Chondrocyte (in vitro differentiated cells): ENCODE measurements around the gene COLEC12. TPM values are rescaled to one million over a fixed set of nuclear protein-coding genes. Genes with fewer than 3 reads are reported as not detected.

ENCODE experiments used
- DNase-seq: peaks from one replicate; pipeline ENCODE4 v3.0.0; 2021; ENCODE audit warnings: mixed read lengths, low spot score
- H3K27ac Mint-ChIP-seq: one replicate; pipeline ENCODE4 v1.8.0; 2021; ENCODE audit warnings: mild to moderate bottlenecking, moderate library complexity, mixed read lengths; ENCODE audit not compliant: unreplicated experiment
- H3K27me3 Mint-ChIP-seq: 2 replicates; pipeline ENCODE4 v1.8.0; 2021; ENCODE audit warnings: low read depth, mixed read lengths
- H3K36me3 Mint-ChIP-seq: 2 replicates; pipeline ENCODE4 v1.8.0; 2021; ENCODE audit warnings: low read depth, mixed read lengths
- H3K4me1 Mint-ChIP-seq: 2 replicates; pipeline ENCODE4 v1.8.0; 2021; ENCODE audit warnings: low read depth, mild to moderate bottlenecking, mixed read lengths
- H3K4me3 Mint-ChIP-seq: one replicate; pipeline ENCODE4 v1.8.0; 2021; ENCODE audit warnings: mild to moderate bottlenecking, moderate library complexity, mixed read lengths; ENCODE audit not compliant: unreplicated experiment
- H3K9me3 Mint-ChIP-seq: 2 replicates; pipeline ENCODE4 v1.8.0; 2021; ENCODE audit warnings: low read depth, mixed read lengths
- total RNA-seq: library from RNA; stranded (reverse); gene quantifications from 3 replicates; pipeline ENCODE4 v1.2.1, GENCODE V29; 2021
- TF ChIP-seq, protein P1 (sequence below): fragments of 200-600 bp; sonication (generic); IDR thresholded peaks from 2 replicates; pipeline ENCODE4 v1.5.0; 2021; ENCODE audit warnings: antibody characterized with exemption, mild to moderate bottlenecking, moderate library complexity

COLEC12 gene
- total RNA-seq, 1 donor from 2014 or later: 2.1 TPM

DNA sequence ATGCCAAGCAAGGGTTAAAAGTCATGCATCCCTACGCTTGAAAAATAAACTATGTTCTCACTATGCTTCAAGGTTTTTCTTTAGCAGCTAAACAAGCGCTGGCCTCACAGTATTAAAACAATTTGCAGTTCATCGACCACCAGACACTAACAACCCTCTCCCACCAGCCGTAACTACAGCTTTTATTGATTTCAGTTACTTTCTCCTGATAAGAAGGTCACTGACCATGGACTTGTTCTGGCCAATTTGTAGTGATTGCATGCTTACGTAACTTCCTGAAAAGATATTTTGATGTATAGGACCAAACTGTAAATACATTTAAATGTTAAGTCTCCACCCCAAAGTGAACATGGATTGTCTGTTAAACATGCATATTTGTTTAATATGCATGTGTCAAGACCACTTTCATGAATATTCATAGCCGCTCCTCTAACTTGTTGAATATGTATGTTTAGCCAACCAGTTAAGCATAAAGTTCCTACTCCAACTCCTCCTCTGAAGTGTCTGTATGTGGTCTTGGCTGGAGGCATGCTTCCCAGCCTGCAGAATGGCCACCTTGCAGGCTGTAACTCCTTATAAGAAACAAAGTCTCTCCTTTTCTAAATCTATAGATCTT lies 230.9 kb downstream of the COLEC12 start:
- no peak overlapping the region for H3K27ac Mint-ChIP-seq
- H3K4me1 Mint-ChIP-seq: peaks cover 20% of the 10 kb centered on the region
- no peaks in the 10 kb centered on the region for H3K9me3 Mint-ChIP-seq
- no peaks in the 10 kb centered on the region for H3K27me3 Mint-ChIP-seq
- H3K4me3 Mint-ChIP-seq: peak overlapping the region; percentile 99
- DNase-seq: no peak
- TF ChIP-seq, protein P1, sequence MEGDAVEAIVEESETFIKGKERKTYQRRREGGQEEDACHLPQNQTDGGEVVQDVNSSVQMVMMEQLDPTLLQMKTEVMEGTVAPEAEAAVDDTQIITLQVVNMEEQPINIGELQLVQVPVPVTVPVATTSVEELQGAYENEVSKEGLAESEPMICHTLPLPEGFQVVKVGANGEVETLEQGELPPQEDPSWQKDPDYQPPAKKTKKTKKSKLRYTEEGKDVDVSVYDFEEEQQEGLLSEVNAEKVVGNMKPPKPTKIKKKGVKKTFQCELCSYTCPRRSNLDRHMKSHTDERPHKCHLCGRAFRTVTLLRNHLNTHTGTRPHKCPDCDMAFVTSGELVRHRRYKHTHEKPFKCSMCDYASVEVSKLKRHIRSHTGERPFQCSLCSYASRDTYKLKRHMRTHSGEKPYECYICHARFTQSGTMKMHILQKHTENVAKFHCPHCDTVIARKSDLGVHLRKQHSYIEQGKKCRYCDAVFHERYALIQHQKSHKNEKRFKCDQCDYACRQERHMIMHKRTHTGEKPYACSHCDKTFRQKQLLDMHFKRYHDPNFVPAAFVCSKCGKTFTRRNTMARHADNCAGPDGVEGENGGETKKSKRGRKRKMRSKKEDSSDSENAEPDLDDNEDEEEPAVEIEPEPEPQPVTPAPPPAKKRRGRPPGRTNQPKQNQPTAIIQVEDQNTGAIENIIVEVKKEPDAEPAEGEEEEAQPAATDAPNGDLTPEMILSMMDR: no peak
- H3K36me3 Mint-ChIP-seq: peaks cover 1% of the 10 kb centered on the region

DNA sequence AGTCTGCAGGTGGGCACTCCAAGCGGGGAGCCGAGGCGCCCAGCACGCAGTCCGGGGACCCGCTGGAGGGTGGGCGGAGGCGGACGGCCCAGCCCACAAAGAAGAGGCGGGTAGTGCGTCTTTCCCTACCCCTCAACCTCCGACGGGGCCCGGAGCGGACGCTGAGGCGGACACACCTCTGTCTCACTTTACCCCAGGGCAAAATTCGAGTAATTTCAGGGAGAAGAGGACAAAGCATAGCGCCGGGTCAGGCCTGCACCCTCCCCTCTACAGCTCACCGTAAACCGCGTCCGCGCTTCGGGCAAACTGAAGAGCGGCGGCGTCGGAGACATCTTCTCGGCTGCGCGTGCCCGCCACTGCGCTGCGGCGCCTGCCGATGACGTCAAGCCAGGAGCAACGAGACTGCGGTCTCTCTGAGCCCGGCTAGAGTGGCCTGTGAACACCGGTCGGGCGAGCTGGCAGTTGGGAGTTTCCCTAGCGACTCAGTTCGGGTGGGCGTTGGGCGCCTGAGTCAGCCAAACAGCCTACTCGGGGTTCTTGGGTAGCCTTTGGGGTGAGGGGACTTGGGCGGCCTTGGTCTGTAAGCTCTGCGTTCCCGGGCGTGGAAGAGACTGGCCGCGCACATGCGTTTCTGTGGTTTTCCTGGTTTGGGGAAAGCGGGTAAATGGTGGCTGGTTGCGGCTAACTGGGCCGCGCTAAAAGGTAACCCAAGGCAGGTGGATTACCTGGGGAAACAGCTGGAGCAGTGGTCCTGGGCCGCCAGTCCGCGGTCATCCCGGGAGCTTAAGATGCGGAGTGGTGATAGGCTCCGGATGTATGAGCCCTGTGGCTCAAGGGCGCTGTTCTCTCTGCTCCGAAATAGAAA lies 232.6 kb downstream of the COLEC12 start, which contains the start of gene THOC1:
TSS of gene THOC1 (minus strand) at position 360 of the 865 bp plus-strand sequence. CDS start at position 332, 28 bp downstream.
- TF ChIP-seq, protein P1: no peak
- H3K36me3 Mint-ChIP-seq: peaks cover 8% of the 10 kb centered on the region
- peak; percentile 97 for DNase-seq
- peak within 1 kb of the TSS; percentile 99 for H3K4me3 Mint-ChIP-seq
- no peaks in the 10 kb centered on the region for H3K27me3 Mint-ChIP-seq
- H3K27ac Mint-ChIP-seq: peak within 1 kb of the TSS; percentile 99
- H3K9me3 Mint-ChIP-seq: no peaks in the 10 kb centered on the region
- peaks cover 20% of the 10 kb centered on the region for H3K4me1 Mint-ChIP-seq

DNA sequence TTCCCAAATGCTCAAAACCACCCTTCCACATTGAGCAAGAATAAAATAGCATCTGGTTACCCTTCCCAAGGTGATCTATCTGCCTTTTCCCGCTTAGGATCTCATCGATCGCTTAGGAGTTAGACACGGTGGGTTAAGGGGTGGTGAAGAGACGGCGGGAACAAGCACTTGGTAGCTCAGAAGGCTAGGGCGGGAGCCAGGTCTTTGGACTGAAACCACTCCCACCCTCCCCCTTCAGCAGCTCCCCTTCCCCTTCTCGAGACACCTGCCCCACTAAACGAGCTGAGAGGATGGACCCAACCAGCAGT lies 233.2 kb downstream of the COLEC12 start:
- no peaks in the 10 kb centered on the region for H3K9me3 Mint-ChIP-seq
- H3K36me3 Mint-ChIP-seq: peaks cover 8% of the 10 kb centered on the region
- no peaks in the 10 kb centered on the region for H3K27me3 Mint-ChIP-seq
- DNase-seq: no peak
- H3K27ac Mint-ChIP-seq: peak overlapping the region; percentile 99
- TF ChIP-seq, protein P1: no peak
- peaks cover 20% of the 10 kb centered on the region for H3K4me1 Mint-ChIP-seq
- H3K4me3 Mint-ChIP-seq: peak overlapping the region; percentile 99

Other genes starting within 250 kb of the COLEC12 start
- gene THOC1, start 232.7 kb downstream of the COLEC12 start, total RNA-seq: 18.3 to 29.8 TPM (median 19.9 TPM) in 3 replicates
- gene CETN1, start 79.7 kb upstream of the COLEC12 start, total RNA-seq: not detected in 3 replicates
- gene CLUL1, start 96.3 kb upstream of the COLEC12 start, total RNA-seq: not detected in 3 replicates
- 24.7 to 49.5 TPM (median 25.1 TPM) in 3 replicates for gene TYMS, start 157.0 kb upstream of the COLEC12 start, total RNA-seq
- 15.8 to 25.6 TPM (median 16.7 TPM) in 3 replicates for gene ENOSF1, start 211.9 kb upstream of the COLEC12 start, total RNA-seq